GM18505 (cell line): ENCODE data around the gene SMYD5.

Experiments used
- ATAC-seq: cut with Tn5 transposase; IDR thresholded peaks from one replicate; pipeline ENCODE4 v1.9.1; 2021; ENCODE audit not compliant: unreplicated experiment
- POLR2A ChIP-seq: IDR thresholded peaks from 4 replicates; pipeline ENCODE4 v1.6.1; 2011; ENCODE audit warnings: borderline replicate concordance; ENCODE audit not compliant: insufficient read depth, insufficient read length; ENCODE audit errors: extremely low read depth

The SMYD5 gene

DNA sequence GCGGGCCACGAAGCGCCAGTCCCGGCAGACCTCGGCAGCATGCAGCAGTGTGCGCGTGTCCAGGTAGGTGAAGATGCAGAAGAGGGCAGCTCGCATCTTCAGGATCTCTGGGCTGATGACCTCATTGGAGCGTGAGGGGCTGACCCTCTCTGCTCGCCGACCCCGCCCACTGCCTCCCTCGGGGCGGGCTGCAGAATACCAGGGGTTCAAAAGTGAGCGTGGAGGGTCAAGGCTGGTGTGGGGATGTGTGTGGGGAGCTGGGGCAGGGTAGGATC lies 50.2 kb downstream of the SMYD5 start:
- no peak for ATAC-seq
- TF ChIP-seq POLR2A, result no peak

- ATAC-seq, result no peak
- no peak for TF ChIP-seq POLR2A
Observed at GRCh38 chr2:73264783-73265182, 50.7 kb downstream of the SMYD5 start.

DNA sequence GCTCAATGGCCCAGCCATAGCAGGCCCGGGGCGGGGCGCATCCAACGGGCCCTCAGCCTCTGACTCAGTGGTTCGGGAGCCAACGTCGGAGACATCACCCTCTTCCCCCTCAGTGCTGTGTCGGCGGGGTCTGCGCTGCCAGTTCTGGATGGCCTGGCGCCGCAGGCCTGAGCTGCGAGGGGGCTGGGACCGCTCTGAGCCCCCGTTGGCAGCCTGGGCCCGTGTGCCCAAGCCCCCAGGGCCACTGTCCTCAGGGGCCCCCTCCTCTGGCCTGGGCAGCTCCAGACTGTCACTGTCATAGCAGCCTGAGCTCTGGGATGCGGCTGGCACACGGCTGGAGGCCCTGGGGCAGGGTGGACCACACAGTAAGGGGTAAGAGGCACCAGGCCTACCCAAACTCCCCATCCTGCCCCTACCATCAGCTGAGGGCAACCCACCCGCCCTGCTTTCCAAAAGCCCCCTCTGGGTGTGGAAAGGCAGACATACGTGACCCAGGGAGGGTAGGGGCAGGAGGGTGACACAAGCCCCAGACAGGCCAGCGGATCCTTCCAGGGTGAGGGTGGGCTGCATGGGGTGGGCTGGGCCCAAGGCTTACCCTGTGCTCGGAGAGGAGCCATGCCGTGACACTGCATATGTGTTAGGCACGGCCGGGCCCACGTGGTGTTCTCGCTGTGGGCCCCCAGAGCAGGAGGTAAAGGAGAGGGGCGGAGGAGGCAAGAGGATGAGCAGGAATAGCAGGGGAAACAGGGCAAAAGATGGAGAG lies 51.4 kb downstream of the SMYD5 start:
- no peak for TF ChIP-seq POLR2A
- no peak for ATAC-seq

DNA sequence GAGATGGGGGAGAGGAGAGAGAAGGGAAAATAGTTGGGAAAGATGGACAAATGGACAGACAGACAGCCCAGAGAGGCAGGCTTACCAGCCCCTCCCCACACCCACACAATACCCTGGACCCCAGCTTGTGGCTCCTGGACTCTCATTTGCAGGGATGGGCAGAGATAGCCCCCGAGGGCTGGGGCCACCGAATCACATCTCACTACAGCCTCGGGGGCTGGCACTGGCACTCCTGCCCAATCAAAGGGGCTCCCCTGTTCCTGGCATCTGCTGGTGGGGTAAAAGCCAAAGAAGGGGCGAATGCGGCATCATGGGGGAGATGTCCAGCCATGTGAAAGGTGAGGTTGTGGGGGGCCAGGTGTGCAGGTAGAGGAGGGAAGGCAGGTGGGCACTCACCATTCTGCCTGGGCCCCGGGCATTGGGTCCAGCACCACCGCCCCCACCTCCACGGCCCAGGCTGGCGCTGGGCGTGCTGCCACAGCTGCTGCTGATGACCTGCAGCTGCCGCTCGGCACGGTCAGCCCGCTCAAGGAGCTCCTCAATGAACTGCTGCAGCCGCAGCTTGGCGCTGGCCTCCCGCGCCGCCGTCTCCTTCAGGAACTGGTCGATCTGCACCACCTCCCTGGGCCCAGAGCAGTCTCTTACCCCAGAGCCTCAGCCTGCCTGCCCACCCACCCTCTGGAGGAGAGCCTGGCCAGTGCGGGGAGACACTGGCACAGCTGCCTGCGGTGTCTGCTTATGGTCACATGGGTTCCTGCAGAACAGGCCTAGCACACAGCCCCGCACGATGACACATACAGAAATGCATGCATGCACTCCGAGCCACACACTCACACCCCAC lies 52.2 kb downstream of the SMYD5 start:
- ATAC-seq, result no peak
- no peak for TF ChIP-seq POLR2A

DNA sequence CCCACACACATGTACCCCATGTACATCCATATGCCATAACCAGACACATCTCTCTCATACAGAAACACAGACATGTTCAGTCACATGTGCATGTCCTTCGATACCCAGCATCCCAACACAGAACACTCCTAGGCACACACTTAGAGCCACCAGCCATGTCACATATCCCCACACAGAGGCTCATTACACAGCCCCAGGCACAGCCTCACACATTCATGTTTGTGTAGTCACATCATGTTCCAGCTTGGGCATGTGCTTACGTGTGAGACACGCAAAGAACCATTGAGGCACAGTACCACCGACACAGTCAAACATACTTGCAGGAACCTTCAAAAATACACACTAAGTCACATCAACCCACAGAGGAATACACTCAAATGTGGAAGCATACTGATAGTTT lies 53.0 kb downstream of the SMYD5 start:
- TF ChIP-seq POLR2A, result no peak
- no peak for ATAC-seq

GRCh38 chr2:73268366-73268829 lies 54.4 kb downstream of the SMYD5 start:
- TF ChIP-seq POLR2A, result no peak
- no peak for ATAC-seq

GRCh38 chr2:73268830-73269685 lies 55.0 kb downstream of the SMYD5 start:
- peak; percentile 74 for ATAC-seq
- peak; percentile 59 for TF ChIP-seq POLR2A

DNA sequence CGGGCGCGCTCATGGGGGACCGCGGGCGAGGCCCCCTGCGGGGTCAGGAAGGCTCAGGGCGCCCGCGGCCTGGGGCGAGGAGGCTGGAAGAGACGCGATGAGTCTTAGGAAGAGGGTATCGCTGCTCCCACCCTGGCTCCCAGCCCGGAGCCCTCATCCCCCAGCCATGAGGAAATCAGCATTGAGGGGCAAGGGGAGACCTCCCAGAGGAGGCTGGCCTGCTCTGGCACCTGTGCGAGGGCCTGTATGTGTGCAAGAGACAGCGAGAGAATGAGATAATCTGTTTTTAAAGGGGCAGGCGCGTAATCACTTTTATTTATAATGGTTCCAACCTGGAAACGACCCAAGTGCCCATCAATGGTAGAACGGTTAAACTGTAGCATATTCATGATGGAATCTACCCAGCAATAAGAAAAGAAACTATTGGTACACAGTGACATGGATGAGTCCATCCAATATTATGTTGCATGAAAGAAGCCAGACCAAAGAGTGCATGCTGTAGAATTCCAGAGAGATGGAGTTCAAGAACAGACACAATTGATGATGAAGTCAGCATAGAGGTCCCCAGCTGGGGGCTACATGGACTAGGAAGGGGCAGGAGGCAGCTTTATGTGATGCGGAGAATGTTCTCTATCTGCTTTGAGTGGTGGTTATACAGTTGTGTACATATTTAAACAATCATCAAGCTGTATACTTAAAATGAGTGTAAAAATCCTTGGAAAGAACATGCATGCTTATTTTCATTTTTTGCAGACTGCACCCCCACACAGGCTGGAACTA lies 55.8 kb downstream of the SMYD5 start:
- no peak for TF ChIP-seq POLR2A
- ATAC-seq, result peak; percentile 5

DNA sequence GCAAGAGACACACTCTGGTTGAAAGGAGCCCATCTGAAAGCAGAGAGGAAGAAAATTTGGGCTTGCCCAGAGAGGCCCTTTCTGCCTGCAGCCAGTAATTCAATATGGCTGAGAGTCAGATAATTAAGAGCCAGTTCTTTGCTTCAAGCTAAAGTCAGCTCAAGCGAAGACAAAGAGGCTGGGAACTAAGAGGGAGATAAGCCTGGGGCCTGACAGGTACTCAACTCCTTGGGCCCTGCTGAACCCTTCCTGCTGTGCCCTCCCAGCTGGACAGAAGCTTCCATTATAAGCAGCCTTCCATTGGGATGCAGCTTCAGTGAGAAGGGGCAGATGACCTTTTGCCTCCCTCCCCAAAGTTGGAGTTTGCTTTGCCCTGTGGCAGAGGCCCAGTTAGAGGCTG lies 58.2 kb downstream of the SMYD5 start:
- TF ChIP-seq POLR2A, result no peak
- no peak for ATAC-seq
